ENCODE results near the gene LARP4B.

- TF ChIP-seq CTCF (IDR thresholded peaks at IDR 0.05): no peak
- TF ChIP-seq EZH2 (IDR thresholded peaks at IDR 0.05): no peak
- no peak for TF ChIP-seq EZH2phosphoT487 (IDR thresholded peaks at IDR 0.05)
These were observed 91.8 kb downstream of the LARP4B start for GRCh38 chr10:839550-840205.

All from neural progenitor cell (in vitro differentiated cells).